AG04449 (cell line): Measurements from ENCODE around the gene DPM3.

Experiments used
- CTCF ChIA-PET: fragments of 350-600 bp; formaldehyde crosslinking; extraction: SDS; loops from one replicate; lab custom pipeline; 2021; ENCODE audit warnings: antibody characterized with exemption; lab: Yijun Ruan, JAX
- POLR2A ChIA-PET: fragments of 400-600, 350-600 bp; formaldehyde crosslinking; extraction: SDS; loops from one replicate; lab custom pipeline; 2020; ENCODE audit warnings: antibody characterized with exemption, inconsistent platforms; lab: Yijun Ruan, JAX
- DNase-seq: peaks from one replicate; pipeline ENCODE4 v3.0.0-alpha.2; 2010; ENCODE audit warnings: low read depth, low spot score
- H3K4me3 ChIP-seq: 2 replicates; pipeline ENCODE4 v1.5.1; 2011; ENCODE audit warnings: low read depth, mild to moderate bottlenecking, control low read depth, low read length
- TF ChIP-seq, protein P1 (sequence below): IDR thresholded peaks from one replicate; pipeline ENCODE4 v1.5.1; 2011; ENCODE audit warnings: mild to moderate bottlenecking, moderate library complexity, low read length, control low read depth, inconsistent platforms; ENCODE audit not compliant: insufficient read depth; ENCODE audit errors: missing control alignments

DPM3 gene

GRCh38 chr1:155091071-155092051 lies 49.0 kb downstream of the DPM3 start:
- TF ChIP-seq, protein P1, sequence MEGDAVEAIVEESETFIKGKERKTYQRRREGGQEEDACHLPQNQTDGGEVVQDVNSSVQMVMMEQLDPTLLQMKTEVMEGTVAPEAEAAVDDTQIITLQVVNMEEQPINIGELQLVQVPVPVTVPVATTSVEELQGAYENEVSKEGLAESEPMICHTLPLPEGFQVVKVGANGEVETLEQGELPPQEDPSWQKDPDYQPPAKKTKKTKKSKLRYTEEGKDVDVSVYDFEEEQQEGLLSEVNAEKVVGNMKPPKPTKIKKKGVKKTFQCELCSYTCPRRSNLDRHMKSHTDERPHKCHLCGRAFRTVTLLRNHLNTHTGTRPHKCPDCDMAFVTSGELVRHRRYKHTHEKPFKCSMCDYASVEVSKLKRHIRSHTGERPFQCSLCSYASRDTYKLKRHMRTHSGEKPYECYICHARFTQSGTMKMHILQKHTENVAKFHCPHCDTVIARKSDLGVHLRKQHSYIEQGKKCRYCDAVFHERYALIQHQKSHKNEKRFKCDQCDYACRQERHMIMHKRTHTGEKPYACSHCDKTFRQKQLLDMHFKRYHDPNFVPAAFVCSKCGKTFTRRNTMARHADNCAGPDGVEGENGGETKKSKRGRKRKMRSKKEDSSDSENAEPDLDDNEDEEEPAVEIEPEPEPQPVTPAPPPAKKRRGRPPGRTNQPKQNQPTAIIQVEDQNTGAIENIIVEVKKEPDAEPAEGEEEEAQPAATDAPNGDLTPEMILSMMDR: peak; percentile 95
- no peak overlapping the region for H3K4me3 ChIP-seq
- ChIA-PET POLR2A (interaction anchor here (1.5 kb wide), 1 partner anchor 77 kb away, joined by 6 read pairs; no protein-coding TSS in a partner anchor), CTCF (interaction anchor here (0.6 to 6.8 kb wide), 55 partner anchors 8 to 610 kb away, joined by 3 to 457 read pairs (median 5); partner anchors contain the start of genes ADAM15, DPM3, EFNA1 and EFNA3)
- no peak for DNase-seq
